ENCODE results near the gene SAPCD1. TPM values are rescaled to one million over a fixed set of nuclear protein-coding genes. Genes with fewer than 3 reads are reported as not detected.

SAPCD1 gene
- total and polyA plus RNA-seq, 2 experiments from 2014 or later: 1.3 to 2.5 TPM

- Histone ChIP-seq H3K4me1 (ENCODE audit: insufficient read depth) (peaks cover 12% of the 10 kb centered on the region), H2AFZ (no peak overlapping the region), H3K9me3 (ENCODE audit: low read depth) (no peaks in the 10 kb centered on the region), H3K9me2 (ENCODE audit: insufficient read depth) (no peaks in the 10 kb centered on the region), H3K79me2 (ENCODE audit: insufficient read depth) (no peaks in the 10 kb centered on the region), H3F3A (ENCODE audit: insufficient read depth) (peaks cover 7% of the 10 kb centered on the region; the same call in 1 of the 2 replicates), H3K27ac (no peak overlapping the region), H3K9ac (no peak overlapping the region), H3K4me3 (no peak overlapping the region), H3K27me3 (replicated peaks; ENCODE audit: insufficient read depth) (no peaks in the 10 kb centered on the region), H3K4me2 (ENCODE audit: unreplicated experiment) (no peak overlapping the region), H3K36me3 (ENCODE audit: low read depth) (no peaks in the 10 kb centered on the region), H4K20me1 (ENCODE audit: insufficient read depth) (no peaks in the 10 kb centered on the region)
- WGBS, 2 experiments (ENCODE audit: low coverage in 1 of 2, low lambda C conversion rate in 2 of 2, missing lambda C conversion rate in 2 of 2): 97 to 98% methylated on average over 23 of the region's 23 CpGs
- DNase-seq: no peak
- in situ Hi-C loops (cut with MboI): no loop called here
- no peak for TF ChIP-seq EZH2phosphoT487 (IDR thresholded peaks at IDR 0.05; ENCODE audit: insufficient read depth, low read depth)
- TF ChIP-seq EZH2 (IDR thresholded peaks at IDR 0.05; ENCODE audit: insufficient read depth, poor library complexity, severe bottlenecking): no peak
These were observed 19.0 kb downstream of the SAPCD1 start for GRCh38 chr6:31781244-31782125.

GRCh38 chr6:31782126-31782855 lies 19.8 kb downstream of the SAPCD1 start:
- 0 out of 2 replicates have a peak, but pooled peaks cover 1% of the 10 kb centered on the region for H3K79me2 ChIP-seq (ENCODE audit: insufficient read depth)
- TF ChIP-seq EZH2 (IDR thresholded peaks at IDR 0.05; ENCODE audit: insufficient read depth, poor library complexity, severe bottlenecking) (no peak), EZH2phosphoT487 (IDR thresholded peaks at IDR 0.05; ENCODE audit: insufficient read depth, low read depth) (no peak)
- H3K9me2 ChIP-seq (ENCODE audit: insufficient read depth): no peaks in the 10 kb centered on the region
- H2AFZ ChIP-seq: no peak overlapping the region
- H3K27me3 ChIP-seq (replicated peaks; ENCODE audit: insufficient read depth): no peaks in the 10 kb centered on the region
- no peak for DNase-seq
- H3K4me2 ChIP-seq (ENCODE audit: unreplicated experiment): no peak overlapping the region
- H3K4me3 ChIP-seq: no peak overlapping the region
- H3K27ac ChIP-seq: no peak overlapping the region
- H4K20me1 ChIP-seq (ENCODE audit: insufficient read depth): no peaks in the 10 kb centered on the region
- no peaks in the 10 kb centered on the region for H3K36me3 ChIP-seq (ENCODE audit: low read depth)
- H3F3A ChIP-seq (ENCODE audit: insufficient read depth): peaks cover 7% of the 10 kb centered on the region; the same call in 1 of the 2 replicates
- in situ Hi-C loops (cut with MboI): no loop called here
- peaks cover 4% of the 10 kb centered on the region for H3K4me1 ChIP-seq (ENCODE audit: insufficient read depth)
- WGBS, 2 experiments (ENCODE audit: low coverage in 1 of 2, low lambda C conversion rate in 2 of 2, missing lambda C conversion rate in 2 of 2): 89 to 90% methylated on average over 30 to 32 of the region's 32 CpGs
- H3K9ac ChIP-seq: no peak overlapping the region
- no peaks in the 10 kb centered on the region for H3K9me3 ChIP-seq (ENCODE audit: low read depth)

GRCh38 chr6:31784098-31784925 lies 21.9 kb downstream of the SAPCD1 start:
- DNase-seq: no peak
- Histone ChIP-seq H3K79me2 (ENCODE audit: insufficient read depth) (peaks cover 12% of the 10 kb centered on the region), H3K36me3 (ENCODE audit: low read depth) (peaks cover 11% of the 10 kb centered on the region), H3F3A (ENCODE audit: insufficient read depth) (no peaks in the 10 kb centered on the region), H3K27ac (no peak overlapping the region), H4K20me1 (ENCODE audit: insufficient read depth) (no peaks in the 10 kb centered on the region), H3K9ac (no peak overlapping the region), H3K9me2 (ENCODE audit: insufficient read depth) (no peaks in the 10 kb centered on the region), H2AFZ (no peak overlapping the region), H3K27me3 (replicated peaks; ENCODE audit: insufficient read depth) (no peaks in the 10 kb centered on the region), H3K4me1 (ENCODE audit: insufficient read depth) (no peaks in the 10 kb centered on the region), H3K4me2 (ENCODE audit: unreplicated experiment) (no peak overlapping the region), H3K9me3 (ENCODE audit: low read depth) (no peaks in the 10 kb centered on the region), H3K4me3 (no peak overlapping the region)
- no peak for TF ChIP-seq EZH2phosphoT487 (IDR thresholded peaks at IDR 0.05; ENCODE audit: insufficient read depth, low read depth)
- no peak for TF ChIP-seq EZH2 (IDR thresholded peaks at IDR 0.05; ENCODE audit: insufficient read depth, poor library complexity, severe bottlenecking)
- in situ Hi-C loops (cut with MboI): no loop called here
- WGBS, 2 experiments (ENCODE audit: low coverage in 1 of 2, low lambda C conversion rate in 2 of 2, missing lambda C conversion rate in 2 of 2): 90 to 91% methylated on average over 15 of the region's 15 CpGs

DNA sequence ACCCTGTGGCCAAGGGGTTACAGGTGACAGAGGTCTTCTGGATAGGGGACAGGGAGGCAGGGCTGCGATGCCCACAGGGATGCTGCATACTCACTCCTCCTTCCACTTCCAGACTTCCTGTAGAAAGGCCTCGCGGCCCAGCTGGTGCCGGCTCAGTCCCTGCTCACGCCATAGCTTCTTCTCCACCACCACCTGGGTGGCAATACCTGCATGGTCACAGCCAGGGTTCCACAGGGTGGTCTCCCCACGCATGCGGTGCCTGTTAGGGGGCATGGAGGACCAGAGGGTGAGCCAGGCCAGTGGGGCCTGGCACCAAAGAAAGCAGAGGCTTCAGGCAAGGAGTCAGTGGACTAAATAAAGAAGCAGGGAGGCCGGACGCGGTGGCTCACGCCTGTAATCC lies 23.0 kb downstream of the SAPCD1 start:
- TF ChIP-seq EZH2 (IDR thresholded peaks at IDR 0.05; ENCODE audit: insufficient read depth, poor library complexity, severe bottlenecking): no peak
- TF ChIP-seq EZH2phosphoT487 (IDR thresholded peaks at IDR 0.05; ENCODE audit: insufficient read depth, low read depth): no peak
- Histone ChIP-seq H2AFZ (no peak overlapping the region), H4K20me1 (ENCODE audit: insufficient read depth) (no peaks in the 10 kb centered on the region), H3K4me1 (ENCODE audit: insufficient read depth) (no peaks in the 10 kb centered on the region), H3K9ac (no peak overlapping the region), H3K4me2 (ENCODE audit: unreplicated experiment) (no peak overlapping the region), H3K27ac (no peak overlapping the region), H3K9me2 (ENCODE audit: insufficient read depth) (no peaks in the 10 kb centered on the region), H3K9me3 (ENCODE audit: low read depth) (no peaks in the 10 kb centered on the region), H3K36me3 (ENCODE audit: low read depth) (peaks cover 19% of the 10 kb centered on the region), H3F3A (ENCODE audit: insufficient read depth) (no peaks in the 10 kb centered on the region), H3K4me3 (no peak overlapping the region), H3K79me2 (ENCODE audit: insufficient read depth) (peaks cover 22% of the 10 kb centered on the region), H3K27me3 (replicated peaks; ENCODE audit: insufficient read depth) (no peaks in the 10 kb centered on the region)
- in situ Hi-C loops (cut with MboI): no loop called here
- DNase-seq: no peak
- 83 to 90% methylated on average over 11 of the region's 11 CpGs for WGBS, 2 experiments (ENCODE audit: low coverage in 1 of 2, low lambda C conversion rate in 2 of 2, missing lambda C conversion rate in 2 of 2)
